Astrocyte (in vitro differentiated cells and primary cell): Measurements from ENCODE around the gene KIAA1671. TPM values are rescaled to one million over a fixed set of nuclear protein-coding genes. Genes with fewer than 3 reads are reported as not detected.
A peak's percentile ranks its signal among the peaks of the same experiment; 100 is the strongest.

ENCODE experiments used
- DNase-seq: peaks from one replicate; pipeline ENCODE4 v3.0.0-alpha.2; 2010; ENCODE audit warnings: low read depth
- FAIRE-seq: peaks from 2 replicates; lab custom pipeline; 2011; peaks lifted over from hg19 to GRCh38; lab: Jason Lieb, UNC
- H2AFZ ChIP-seq: 2 replicates; pipeline ENCODE4 v1.6.0; 2012; ENCODE audit warnings: low read depth, low read length, inconsistent platforms
- H3K27ac ChIP-seq: 2 replicates; pipeline ENCODE4 v1.5.1; 2011; ENCODE audit warnings: low read depth, low read length, inconsistent platforms
- H3K27me3 ChIP-seq: 2 replicates; pipeline ENCODE4 v1.6.0; 2011; ENCODE audit warnings: low read length, inconsistent platforms; ENCODE audit not compliant: insufficient read depth
- H3K36me3 ChIP-seq: 2 replicates; pipeline ENCODE4 v1.5.1; 2011; ENCODE audit warnings: low read length, inconsistent platforms; ENCODE audit not compliant: insufficient read depth
- H3K4me1 ChIP-seq: 2 replicates; pipeline ENCODE4 v1.5.1; 2011; ENCODE audit warnings: low read length, inconsistent platforms; ENCODE audit not compliant: insufficient read depth
- H3K4me2 ChIP-seq: 2 replicates; pipeline ENCODE4 v1.6.0; 2012; ENCODE audit warnings: low read length, inconsistent platforms
- H3K4me3 ChIP-seq: 2 replicates; pipeline ENCODE4 v1.5.1; 2011; ENCODE audit warnings: low read depth, mild to moderate bottlenecking, low read length, inconsistent platforms; ENCODE audit not compliant: insufficient read depth
- H3K79me2 ChIP-seq: 2 replicates; pipeline ENCODE4 v1.6.0; 2012; ENCODE audit warnings: mild to moderate bottlenecking, low read length, inconsistent platforms; ENCODE audit not compliant: insufficient read depth
- H3K9ac ChIP-seq: 2 replicates; pipeline ENCODE4 v1.6.0; 2012; ENCODE audit warnings: mild to moderate bottlenecking, low read length, inconsistent platforms
- H3K9me3 ChIP-seq: 2 replicates; pipeline ENCODE4 v1.5.1; 2012; ENCODE audit warnings: low read depth, mild to moderate bottlenecking, low read length, inconsistent platforms; ENCODE audit not compliant: insufficient read depth
- H4K20me1 ChIP-seq: 2 replicates; pipeline ENCODE4 v1.6.0; 2012; ENCODE audit warnings: low read length, inconsistent platforms; ENCODE audit not compliant: insufficient read depth
- H3K27ac Mint-ChIP-seq: one replicate; pipeline ENCODE4 v1.8.0; 2021; ENCODE audit warnings: mild to moderate bottlenecking, mixed read lengths; ENCODE audit not compliant: unreplicated experiment
- H3K27me3 Mint-ChIP-seq: one replicate; pipeline ENCODE4 v1.8.0; 2021; ENCODE audit warnings: low read depth, mixed read lengths; ENCODE audit not compliant: unreplicated experiment
- H3K36me3 Mint-ChIP-seq: one replicate; pipeline ENCODE4 v1.8.0; 2021; ENCODE audit warnings: low read depth, mixed read lengths; ENCODE audit not compliant: unreplicated experiment
- H3K4me1 Mint-ChIP-seq: one replicate; pipeline ENCODE4 v1.8.0; 2021; ENCODE audit warnings: low read depth, mixed read lengths; ENCODE audit not compliant: unreplicated experiment
- H3K4me3 Mint-ChIP-seq: one replicate; pipeline ENCODE4 v1.8.0; 2021; ENCODE audit warnings: mild to moderate bottlenecking, moderate library complexity, mixed read lengths; ENCODE audit not compliant: unreplicated experiment
- H3K9me3 Mint-ChIP-seq: one replicate; pipeline ENCODE4 v1.8.0; 2021; ENCODE audit warnings: mild to moderate bottlenecking, mixed read lengths; ENCODE audit not compliant: unreplicated experiment
- EZH2 ChIP-seq: IDR thresholded peaks from 2 replicates; pipeline ENCODE4 v1.6.1; 2012; ENCODE audit warnings: mild to moderate bottlenecking, low read length, inconsistent platforms; ENCODE audit not compliant: insufficient read depth
- total RNA-seq: library from RNA; stranded (reverse); gene quantifications from 2 replicates; pipeline ENCODE4 v1.2.1, GENCODE V29; 2021
- TF ChIP-seq, protein P1 (sequence below): IDR thresholded peaks from 2 replicates; pipeline ENCODE4 v1.5.1; 2011; ENCODE audit warnings: low read depth, mild to moderate bottlenecking, inconsistent platforms, low read length, moderate library complexity; ENCODE audit not compliant: insufficient read depth

KIAA1671 gene
- total RNA-seq, 1 donor from 2014 or later = 28.4 TPM

DNA sequence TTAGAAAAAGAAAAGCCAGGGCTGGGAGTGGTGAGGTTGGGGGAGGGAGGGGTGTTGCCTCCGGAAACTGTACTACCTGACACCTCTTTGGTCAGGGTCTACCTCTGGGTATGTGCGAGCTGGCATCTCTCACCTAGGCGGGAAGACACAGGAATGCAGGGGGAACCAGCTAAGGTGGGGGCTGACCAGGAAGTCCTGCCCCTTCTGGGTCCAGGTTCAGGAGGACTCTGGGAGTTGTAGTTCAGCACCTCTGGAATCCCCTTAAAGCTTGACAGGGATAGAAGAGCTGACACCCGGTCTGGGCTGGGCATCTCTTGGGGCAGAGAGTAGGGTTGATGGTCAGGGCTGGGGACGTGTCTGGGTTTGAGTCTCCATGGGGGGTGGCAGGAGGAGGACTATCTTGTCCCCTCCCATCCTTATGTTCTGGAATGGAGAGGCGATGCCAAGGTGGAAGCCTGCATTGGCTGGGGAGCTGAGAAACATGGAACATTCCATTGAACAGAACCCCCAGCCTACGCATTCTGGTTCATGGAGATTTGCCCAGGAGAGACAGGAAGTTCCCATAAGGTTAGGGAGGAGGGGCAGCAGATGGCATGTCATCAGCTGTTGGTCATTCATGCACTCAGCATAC lies 2.1 kb upstream of the KIAA1671 start:
- no peaks in the 10 kb centered on the region for H3K36me3 Mint-ChIP-seq
- Histone ChIP-seq H3K4me1 (peaks cover 14% of the 10 kb centered on the region), H4K20me1 (no peaks in the 10 kb centered on the region), H3K27ac (no peak overlapping the region), H2AFZ (peak overlapping the region; percentile 34), H3K9me3 (no peaks in the 10 kb centered on the region), H3K4me2 (peak overlapping the region; percentile 41), H3K9ac (no peak overlapping the region), H3K36me3 (no peaks in the 10 kb centered on the region), H3K27me3 (peaks cover 23% of the 10 kb centered on the region), H3K4me3 (peak overlapping the region; percentile 28), H3K79me2 (no peaks in the 10 kb centered on the region)
- peak overlapping the region; percentile 73 for H3K4me3 Mint-ChIP-seq
- H3K27ac Mint-ChIP-seq = no peak overlapping the region
- no peak for FAIRE-seq
- peaks cover 7% of the 10 kb centered on the region for H3K27me3 Mint-ChIP-seq
- no peaks in the 10 kb centered on the region for H3K9me3 Mint-ChIP-seq
- DNase-seq = peak; percentile 66
- H3K4me1 Mint-ChIP-seq = peaks cover 17% of the 10 kb centered on the region
- TF ChIP-seq EZH2 = no peak
- TF ChIP-seq, protein P1, sequence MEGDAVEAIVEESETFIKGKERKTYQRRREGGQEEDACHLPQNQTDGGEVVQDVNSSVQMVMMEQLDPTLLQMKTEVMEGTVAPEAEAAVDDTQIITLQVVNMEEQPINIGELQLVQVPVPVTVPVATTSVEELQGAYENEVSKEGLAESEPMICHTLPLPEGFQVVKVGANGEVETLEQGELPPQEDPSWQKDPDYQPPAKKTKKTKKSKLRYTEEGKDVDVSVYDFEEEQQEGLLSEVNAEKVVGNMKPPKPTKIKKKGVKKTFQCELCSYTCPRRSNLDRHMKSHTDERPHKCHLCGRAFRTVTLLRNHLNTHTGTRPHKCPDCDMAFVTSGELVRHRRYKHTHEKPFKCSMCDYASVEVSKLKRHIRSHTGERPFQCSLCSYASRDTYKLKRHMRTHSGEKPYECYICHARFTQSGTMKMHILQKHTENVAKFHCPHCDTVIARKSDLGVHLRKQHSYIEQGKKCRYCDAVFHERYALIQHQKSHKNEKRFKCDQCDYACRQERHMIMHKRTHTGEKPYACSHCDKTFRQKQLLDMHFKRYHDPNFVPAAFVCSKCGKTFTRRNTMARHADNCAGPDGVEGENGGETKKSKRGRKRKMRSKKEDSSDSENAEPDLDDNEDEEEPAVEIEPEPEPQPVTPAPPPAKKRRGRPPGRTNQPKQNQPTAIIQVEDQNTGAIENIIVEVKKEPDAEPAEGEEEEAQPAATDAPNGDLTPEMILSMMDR = no peak

DNA sequence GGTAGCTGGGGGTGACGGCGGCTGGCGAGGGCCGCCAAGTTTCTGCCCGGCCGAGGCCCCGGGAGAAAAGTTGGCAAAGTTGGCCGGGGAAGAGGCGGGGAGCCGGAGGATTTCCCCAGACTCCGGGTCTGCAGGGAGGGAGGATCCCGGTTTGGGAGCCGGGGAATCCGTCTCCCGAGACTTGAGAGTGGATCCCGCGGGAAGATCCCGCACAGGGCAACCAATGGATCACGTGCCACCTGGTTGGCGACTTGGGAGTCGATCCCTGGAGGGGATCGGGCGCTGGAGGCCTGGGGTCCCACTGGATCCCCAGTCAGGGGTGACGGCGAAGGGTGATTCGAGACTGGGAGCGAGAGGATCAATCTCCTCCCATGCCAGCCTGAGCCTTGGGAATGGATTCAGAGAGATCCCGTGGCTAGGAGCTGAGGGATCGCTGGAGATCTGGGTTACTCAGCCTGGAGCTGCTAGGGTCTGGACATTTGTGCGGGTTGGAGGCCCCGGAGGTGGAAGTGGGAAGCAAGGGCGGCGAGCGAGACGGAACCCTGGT lies 394 bp downstream of the KIAA1671 start:
- Mint-ChIP-seq H3K27me3 (peaks cover 2% of the 10 kb centered on the region), H3K9me3 (no peaks in the 10 kb centered on the region), H3K27ac (peak overlapping the region; percentile 95), H3K4me3 (peak overlapping the region; percentile 95), H3K36me3 (no peaks in the 10 kb centered on the region), H3K4me1 (peaks cover 17% of the 10 kb centered on the region)
- Histone ChIP-seq H3K9me3 (no peaks in the 10 kb centered on the region), H3K9ac (peak overlapping the region; percentile 76), H3K79me2 (no peaks in the 10 kb centered on the region), H3K27ac (no peak overlapping the region), H3K4me2 (peak overlapping the region; percentile 99), H3K27me3 (peaks cover 15% of the 10 kb centered on the region), H3K4me3 (peak overlapping the region; percentile 73), H4K20me1 (no peaks in the 10 kb centered on the region), H2AFZ (peak overlapping the region; percentile 94), H3K4me1 (peaks cover 14% of the 10 kb centered on the region), H3K36me3 (no peaks in the 10 kb centered on the region)
- peak; percentile 31 for DNase-seq
- no peak for FAIRE-seq
- TF ChIP-seq EZH2 = no peak

DNA sequence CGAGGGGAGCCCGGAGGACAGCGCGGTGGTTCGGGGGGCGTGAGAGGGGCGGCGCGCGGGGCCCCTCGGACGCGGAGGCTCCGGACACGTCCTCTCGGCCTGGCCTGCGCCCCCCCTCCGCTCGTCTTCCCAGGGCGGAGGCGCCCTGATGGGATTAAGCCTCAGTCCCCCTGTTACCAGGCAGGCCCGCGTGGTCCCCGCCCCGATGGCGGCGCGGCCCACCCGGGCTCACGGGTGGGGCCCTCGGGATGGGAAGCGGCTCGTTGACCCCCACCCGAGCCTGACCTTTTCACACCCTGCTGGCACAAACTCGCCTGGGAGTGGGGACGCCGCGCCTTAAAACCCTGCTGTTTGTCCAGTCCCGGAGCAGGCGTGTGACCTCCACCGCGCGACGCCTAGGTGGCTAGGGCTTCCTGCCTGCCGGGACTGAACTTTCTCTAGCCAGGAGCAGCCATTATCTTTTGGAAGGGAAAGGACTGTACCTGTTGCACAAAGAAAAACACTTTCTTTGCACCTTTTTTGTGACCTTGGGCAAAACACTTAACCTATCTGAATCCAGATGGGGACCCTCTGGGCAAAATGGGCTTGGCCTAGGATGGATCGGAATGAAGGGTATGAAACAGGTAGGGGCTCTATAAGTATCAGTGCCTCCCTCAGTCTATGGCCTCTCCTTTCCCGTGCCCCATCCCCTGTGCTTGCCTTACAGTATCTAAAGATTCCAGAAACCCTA lies 1.0 kb downstream of the KIAA1671 start:
- Histone ChIP-seq H3K27me3 (peaks cover 11% of the 10 kb centered on the region), H3K9me3 (no peaks in the 10 kb centered on the region), H3K9ac (peak overlapping the region; percentile 76), H3K4me2 (peak overlapping the region; percentile 99), H3K36me3 (no peaks in the 10 kb centered on the region), H3K4me1 (peaks cover 14% of the 10 kb centered on the region), H4K20me1 (no peaks in the 10 kb centered on the region), H3K4me3 (peak overlapping the region; percentile 73), H2AFZ (peak overlapping the region; percentile 94), H3K27ac (no peak overlapping the region), H3K79me2 (no peaks in the 10 kb centered on the region)
- no peak for TF ChIP-seq EZH2
- TF ChIP-seq, protein P1 = no peak
- no peaks in the 10 kb centered on the region for H3K36me3 Mint-ChIP-seq
- H3K27me3 Mint-ChIP-seq = peaks cover under 1% of the 10 kb centered on the region
- FAIRE-seq (no peak), DNase-seq (no peak)
- peak overlapping the region; percentile 95 for H3K27ac Mint-ChIP-seq
- peak overlapping the region; percentile 95 for H3K4me3 Mint-ChIP-seq
- no peaks in the 10 kb centered on the region for H3K9me3 Mint-ChIP-seq
- peaks cover 17% of the 10 kb centered on the region for H3K4me1 Mint-ChIP-seq
